HepG2 (cell line): ENCODE data around the gene DNAJC15. TPM values are rescaled to one million over a fixed set of nuclear protein-coding genes. Genes with fewer than 3 reads are reported as not detected.

Experiments used
- ATF1 ChIP-seq: IDR thresholded peaks from 2 replicates; pipeline ENCODE4 v1.6.1; 2016; ENCODE audit warnings: mild to moderate bottlenecking, control low read depth
- EED ChIP-seq: sonication (generic); formaldehyde crosslinking; IDR thresholded peaks from 2 replicates; pipeline ENCODE4 v1.5.0; 2020; ENCODE audit warnings: mild to moderate bottlenecking, missing genetic modification reagents
- FOSL1 ChIP-seq: sonication (generic); formaldehyde crosslinking; IDR thresholded peaks from 2 replicates; pipeline ENCODE4 v1.9.0; 2021; ENCODE audit warnings: missing genetic modification reagents, borderline replicate concordance
- FOXO4 ChIP-seq: sonication (generic); formaldehyde crosslinking; conservative IDR thresholded peaks from 2 replicates; pipeline ENCODE4 v1.8.1; 2023; ENCODE audit warnings: missing genetic modification reagents
- HINFP ChIP-seq: sonication (generic); formaldehyde crosslinking; IDR thresholded peaks from 2 replicates; pipeline ENCODE4 v1.4.0; 2020; ENCODE audit warnings: low read depth, mild to moderate bottlenecking, missing genetic modification reagents
- HIVEP1 ChIP-seq: sonication (generic); formaldehyde crosslinking; IDR thresholded peaks from 2 replicates; pipeline ENCODE4 v1.4.0; 2020; ENCODE audit warnings: mild to moderate bottlenecking, missing genetic modification reagents
- HNF4A ChIP-seq: sonication (generic); formaldehyde crosslinking; IDR thresholded peaks from 2 replicates; pipeline ENCODE4 v1.4.0; 2020; ENCODE audit warnings: missing genetic modification reagents
- ISL2 ChIP-seq: sonication (generic); formaldehyde crosslinking; IDR thresholded peaks from 2 replicates; pipeline ENCODE4 v1.5.0; 2020; ENCODE audit warnings: missing genetic modification reagents
- MNT ChIP-seq: fragments of 450-650 bp; IDR thresholded peaks from 2 replicates; pipeline ENCODE4 v1.6.1; 2016
- MYC ChIP-seq: sonication (generic); formaldehyde crosslinking; IDR thresholded peaks from 2 replicates; pipeline ENCODE4 v1.9.0; 2021; ENCODE audit warnings: missing genetic modification reagents, borderline replicate concordance
- PITX1 ChIP-seq: sonication (generic); formaldehyde crosslinking; IDR thresholded peaks from 2 replicates; pipeline ENCODE4 v1.5.1; 2020; ENCODE audit warnings: mild to moderate bottlenecking, missing genetic modification reagents
- REST ChIP-seq, 2 experiments: IDR thresholded peaks; 2 replicates each; pipeline ENCODE4 v1.6.1; 2011 to 2012; ENCODE audit warnings: low read length in 2 of 2, borderline replicate concordance in 1 of 2, low read depth in 1 of 2, mild to moderate bottlenecking in 1 of 2, moderate library complexity in 1 of 2
- SAP130 ChIP-seq: IDR thresholded peaks from 2 replicates; pipeline ENCODE4 v1.6.1; 2016; ENCODE audit warnings: low read depth
- ZMYM3 ChIP-seq: sonication (generic); formaldehyde crosslinking; IDR thresholded peaks from 2 replicates; pipeline ENCODE4 v1.5.1; 2020; ENCODE audit warnings: mild to moderate bottlenecking, missing genetic modification reagents
- ZNF30 ChIP-seq: sonication (generic); formaldehyde crosslinking; IDR thresholded peaks from 2 replicates; pipeline ENCODE4 v1.5.0; 2020; ENCODE audit warnings: mild to moderate bottlenecking, missing genetic modification reagents
- ZNF660 ChIP-seq: sonication (generic); formaldehyde crosslinking; IDR thresholded peaks from 2 replicates; pipeline ENCODE4 v1.5.1; 2020; ENCODE audit warnings: mild to moderate bottlenecking, low read depth, missing genetic modification reagents, borderline replicate concordance
- ZNF687 ChIP-seq: sonication (generic); formaldehyde crosslinking; IDR thresholded peaks from 2 replicates; pipeline ENCODE4 v1.5.1; 2020; ENCODE audit warnings: mild to moderate bottlenecking, missing genetic modification reagents, moderate library complexity
- polyA plus RNA-seq, 8 experiments: library from polyadenylated mRNA; depleted of rRNA in 3 of 8; stranded (reverse) in 7 of 8; unstranded in 1 of 8; fragments of >200 nt; fragmentation: Illumina TruSeq in 4 of 8; extraction: Trizol in 4 of 8; gene quantifications; 2 replicates each; pipeline versions ENCODE4 v1.2.1 to v1.2.3, GENCODE V29; 2011 to 2016; ENCODE audit warnings: low read depth in 4 of 8, missing spikeins in 1 of 8, mixed read lengths in 1 of 8; ENCODE audit not compliant: insufficient read depth in 1 of 8
- total RNA-seq, 5 experiments: library from RNA; depleted of rRNA; stranded (reverse); fragments of >200 nt; fragmentation: Illumina TruSeq; extraction: Trizol; gene quantifications; 2 replicates each; pipeline ENCODE4 v1.2.3, GENCODE V29; 2016; ENCODE audit warnings: low read depth in 1 of 5

The DNAJC15 gene
- total and polyA plus RNA-seq, 2 of the 13 experiments (the other 11 are each of a cell fraction or from before 2014, with no cell fraction given): 23.0 to 31.9 TPM

GRCh38 chr13:43023289-43023963 lies at the start of gene DNAJC15 (continued):
- no peak for TF ChIP-seq FOXO4
- peak; percentile 62 for TF ChIP-seq SAP130
- peak; percentile 83 for TF ChIP-seq ZMYM3 (CRISPR knock-in tag)
- no peak for TF ChIP-seq ZNF660
- no peak for TF ChIP-seq ATF1
- TF ChIP-seq HIVEP1 (CRISPR knock-in tag): 0 out of 2 replicates have a peak, but pooled peaks have one; percentile 17
- peak; percentile 58; the same call in 1 of the 2 replicates for TF ChIP-seq MYC (CRISPR knock-in tag)
- peak; percentile 91 for TF ChIP-seq HNF4A (CRISPR knock-in tag)
- peak; percentile 77; the same call in 1 of the 2 replicates for TF ChIP-seq PITX1 (CRISPR knock-in tag)
- TF ChIP-seq ZNF687 (CRISPR knock-in tag): peak; percentile 96
- TF ChIP-seq ISL2 (CRISPR knock-in tag): no peak
- TF ChIP-seq MNT: no peak
- TF ChIP-seq HINFP (CRISPR knock-in tag): no peak
- TF ChIP-seq ZNF30 (CRISPR knock-in tag): no peak
- TF ChIP-seq REST (IDR thresholded peaks at IDR 0.05; ENCODE audit: borderline replicate concordance in 1 of 2, low read depth in 1 of 2, low read length in 2 of 2): peak in 1 of 2 experiments; percentile 38; a peak in 1 of 4 replicates
- no peak for TF ChIP-seq FOSL1 (CRISPR knock-in tag)
- TF ChIP-seq EED (CRISPR knock-in tag): 0 out of 2 replicates have a peak, but pooled peaks have one; percentile 41
